SK-N-MC (cell line): Measurements from ENCODE around the gene LARGE1.

Experiments
- DNase-seq: peaks from one replicate; pipeline ENCODE4 v3.0.0-alpha.2; 2011; ENCODE audit warnings: low read depth, low spot score
- H3K27ac ChIP-seq: fragments of 200-600 bp; sonication (generic); 2 replicates; pipeline ENCODE4 v1.5.1; 2016; ENCODE audit warnings: mixed run types
- H3K36me3 ChIP-seq: fragments of 200-600 bp; sonication (generic); 2 replicates; pipeline ENCODE4 v1.6.1; 2017; ENCODE audit warnings: antibody characterized with exemption, low read length, mixed read lengths; ENCODE audit not compliant: insufficient read depth
- H3K4me3 ChIP-seq: fragments of 200-600 bp; sonication (generic); 2 replicates; pipeline ENCODE4 v1.5.1; 2016
- H3K9ac ChIP-seq: fragments of 200-600 bp; sonication (generic); 2 replicates; pipeline ENCODE4 v1.8.0; 2017; ENCODE audit warnings: mixed run types, mixed read lengths; ENCODE audit not compliant: insufficient read length
- H3K9me3 ChIP-seq: fragments of 200-600 bp; sonication (generic); 2 replicates; pipeline ENCODE4 v1.6.1; 2017; ENCODE audit warnings: low read depth, mild to moderate bottlenecking, antibody characterized with exemption, low read length, moderate library complexity, mixed read lengths
- EZH2 ChIP-seq: fragments of 200-600 bp; sonication (generic); IDR thresholded peaks from one replicate; pipeline ENCODE4 v1.6.1; 2017; ENCODE audit warnings: antibody characterized with exemption
- FOXP2 ChIP-seq: optimal IDR thresholded peaks from 2 replicates; pipeline ENCODE3; 2011; ENCODE audit warnings: mild to moderate bottlenecking, moderate library complexity; ENCODE audit not compliant: insufficient read depth; ENCODE audit errors: extremely low read length, control extremely low read depth
- POLR2AphosphoS5 ChIP-seq: IDR thresholded peaks from 2 replicates; pipeline ENCODE4 v1.6.1; 2012; ENCODE audit warnings: mild to moderate bottlenecking, low read depth, low read length, borderline replicate concordance

LARGE1 gene

DNA sequence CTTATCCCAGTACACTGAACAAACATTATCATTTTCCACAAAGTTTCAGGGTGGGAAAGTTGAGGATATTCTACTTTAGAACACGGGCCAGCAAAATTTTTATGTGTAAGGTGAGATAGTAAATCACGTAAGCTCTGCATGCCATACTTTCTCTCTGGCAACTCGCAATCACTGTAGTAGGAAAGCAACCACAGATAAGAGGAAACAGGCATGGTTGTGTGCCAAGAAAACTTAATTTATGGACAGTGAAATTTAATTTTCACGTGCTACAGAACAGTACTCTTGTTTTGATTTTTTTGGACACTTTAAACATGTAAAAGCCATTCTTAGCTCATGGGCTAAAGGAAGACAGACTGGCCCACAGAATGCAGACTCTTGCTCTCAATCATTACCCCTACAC, 82.5 kb downstream of the LARGE1 start:
- no peak overlapping the region for H3K27ac ChIP-seq
- no peaks in the 10 kb centered on the region for H3K36me3 ChIP-seq
- H3K4me3 ChIP-seq: no peak overlapping the region
- no peak for TF ChIP-seq POLR2AphosphoS5
- no peak for TF ChIP-seq FOXP2
- no peak for TF ChIP-seq EZH2
- H3K9me3 ChIP-seq: no peaks in the 10 kb centered on the region
- H3K9ac ChIP-seq: no peak overlapping the region
- no peak for DNase-seq

GRCh38 chr22:33835265-33835664, 85.0 kb downstream of the LARGE1 start:
- H3K4me3 ChIP-seq: no peak overlapping the region
- no peak for TF ChIP-seq FOXP2
- TF ChIP-seq EZH2: no peak
- H3K9me3 ChIP-seq: no peaks in the 10 kb centered on the region
- no peak overlapping the region for H3K9ac ChIP-seq
- DNase-seq: no peak
- no peak overlapping the region for H3K27ac ChIP-seq
- H3K36me3 ChIP-seq: no peaks in the 10 kb centered on the region

DNA sequence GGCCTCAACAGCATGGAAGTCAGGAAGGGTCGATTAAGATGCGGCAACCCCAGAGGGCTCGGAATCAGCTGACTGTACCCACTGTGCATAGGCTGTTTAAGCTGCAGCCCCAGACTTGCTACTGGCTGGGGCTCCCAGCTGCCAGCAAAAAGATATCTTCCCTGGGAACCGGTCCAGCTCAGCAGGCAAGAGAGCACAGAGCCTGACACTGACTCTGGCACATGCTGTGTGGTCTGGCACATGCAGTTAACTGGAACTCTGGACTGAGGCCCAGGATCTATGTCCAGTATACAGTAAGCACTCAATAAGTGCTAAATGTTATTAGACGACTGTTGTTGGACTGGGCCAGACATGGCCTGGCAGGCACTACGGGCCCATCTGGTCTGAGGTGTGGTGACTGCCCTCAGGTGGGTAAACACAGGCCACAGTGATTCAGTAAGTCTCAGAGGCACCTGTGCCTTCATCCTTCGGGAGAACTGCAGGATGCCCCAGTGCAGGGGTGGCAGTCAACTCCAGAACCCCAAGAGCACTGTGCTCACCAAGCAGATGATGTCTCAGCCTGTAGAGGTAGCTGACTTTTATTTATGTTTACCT, 87.6 kb downstream of the LARGE1 start:
- Histone ChIP-seq H3K36me3 (no peaks in the 10 kb centered on the region), H3K4me3 (no peak overlapping the region), H3K27ac (no peak overlapping the region), H3K9ac (no peak overlapping the region), H3K9me3 (no peaks in the 10 kb centered on the region)
- DNase-seq: no peak
- TF ChIP-seq FOXP2 (no peak), EZH2 (no peak), POLR2AphosphoS5 (no peak)

DNA sequence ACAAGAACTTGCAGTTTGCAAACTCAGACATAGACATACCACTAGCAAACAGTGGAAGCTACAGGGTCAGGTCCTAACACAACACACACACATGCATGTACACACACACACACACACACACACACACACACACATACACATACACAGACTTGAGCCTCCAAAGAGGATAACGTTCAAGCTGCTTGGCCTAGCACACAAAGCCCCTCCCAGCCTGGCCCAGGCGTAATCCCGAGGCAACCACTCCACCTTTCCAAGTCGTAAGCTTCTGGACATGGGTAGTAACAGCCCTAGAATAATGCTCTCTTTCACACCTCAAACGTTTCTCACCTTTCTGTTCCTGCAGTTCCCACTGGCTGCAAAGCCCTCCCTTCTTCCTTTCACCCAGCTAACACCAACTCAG, 88.6 kb downstream of the LARGE1 start:
- Histone ChIP-seq H3K9ac (no peak overlapping the region), H3K9me3 (no peaks in the 10 kb centered on the region), H3K36me3 (no peaks in the 10 kb centered on the region), H3K27ac (no peak overlapping the region), H3K4me3 (no peak overlapping the region)
- no peak for DNase-seq
- TF ChIP-seq FOXP2 (no peak), POLR2AphosphoS5 (no peak), EZH2 (no peak)

DNA sequence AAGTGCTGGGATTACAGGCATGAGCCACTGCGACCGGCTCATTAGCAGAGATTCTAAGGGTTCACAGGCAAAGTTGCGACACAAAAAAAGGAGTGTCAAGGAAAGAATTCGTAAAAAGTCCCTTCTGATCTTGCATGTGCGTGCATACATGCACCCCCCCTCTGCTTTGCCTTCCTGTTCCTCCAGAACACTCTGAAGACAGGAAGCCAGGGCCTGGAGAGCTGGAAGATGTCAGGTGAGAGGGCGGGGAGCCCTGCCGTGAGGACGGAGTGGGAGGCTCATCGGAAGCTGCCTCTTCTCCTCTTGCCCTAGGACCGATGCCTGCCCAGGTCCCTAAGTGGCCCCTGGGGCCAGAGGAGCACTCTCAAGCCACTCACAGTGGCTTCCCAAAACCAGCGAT, 89.1 kb downstream of the LARGE1 start:
- no peak overlapping the region for H3K9ac ChIP-seq
- no peaks in the 10 kb centered on the region for H3K36me3 ChIP-seq
- H3K4me3 ChIP-seq: no peak overlapping the region
- DNase-seq: no peak
- H3K27ac ChIP-seq: no peak overlapping the region
- H3K9me3 ChIP-seq: no peaks in the 10 kb centered on the region
- no peak for TF ChIP-seq POLR2AphosphoS5
- no peak for TF ChIP-seq FOXP2
- no peak for TF ChIP-seq EZH2

DNA sequence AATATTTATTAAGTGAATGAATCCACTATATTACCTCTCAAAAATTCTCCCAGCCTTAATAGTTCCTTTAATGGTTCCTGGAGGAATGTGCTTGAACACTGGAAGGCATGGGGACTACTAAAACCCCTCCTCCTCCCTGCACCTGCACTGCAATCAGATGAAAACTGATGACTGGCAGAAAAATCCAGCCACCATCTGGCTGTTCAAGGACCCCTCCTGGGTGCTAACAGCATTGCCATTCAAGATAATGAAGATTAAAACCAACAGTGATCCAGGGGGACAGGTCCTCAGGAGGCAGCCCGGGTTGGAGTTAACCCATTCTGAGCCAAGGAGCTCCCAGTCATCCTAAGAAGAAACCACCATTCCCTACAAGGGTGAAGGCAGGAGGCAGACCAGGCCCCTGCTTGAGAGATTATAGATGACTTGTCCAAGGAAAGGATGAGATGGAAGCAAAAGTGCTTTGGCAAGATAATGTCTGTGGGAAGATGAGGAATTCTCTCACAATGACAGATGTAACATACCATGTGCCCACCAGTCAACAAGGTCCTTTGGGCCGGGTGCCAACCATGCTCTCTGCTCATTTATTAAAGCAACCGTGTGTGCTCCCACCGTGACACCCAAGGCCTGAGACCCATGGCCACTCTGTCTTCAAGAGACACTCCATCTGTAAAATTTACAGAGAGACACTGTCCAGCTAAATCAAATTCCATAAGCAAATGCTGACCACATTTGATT, 90.6 kb downstream of the LARGE1 start:
- H3K27ac ChIP-seq: no peak overlapping the region
- DNase-seq: no peak
- H3K9me3 ChIP-seq: no peaks in the 10 kb centered on the region
- no peak overlapping the region for H3K4me3 ChIP-seq
- no peaks in the 10 kb centered on the region for H3K36me3 ChIP-seq
- no peak overlapping the region for H3K9ac ChIP-seq
- no peak for TF ChIP-seq FOXP2
- no peak for TF ChIP-seq EZH2
- TF ChIP-seq POLR2AphosphoS5: no peak

- DNase-seq: no peak
- TF ChIP-seq EZH2: no peak
- TF ChIP-seq POLR2AphosphoS5: no peak
- no peak for TF ChIP-seq FOXP2
- H3K9me3 ChIP-seq: no peaks in the 10 kb centered on the region
- H3K4me3 ChIP-seq: no peak overlapping the region
- H3K36me3 ChIP-seq: no peaks in the 10 kb centered on the region
- no peak overlapping the region for H3K9ac ChIP-seq
- H3K27ac ChIP-seq: no peak overlapping the region
Observed at GRCh38 chr22:33828302-33828701, 92.0 kb downstream of the LARGE1 start.

DNA sequence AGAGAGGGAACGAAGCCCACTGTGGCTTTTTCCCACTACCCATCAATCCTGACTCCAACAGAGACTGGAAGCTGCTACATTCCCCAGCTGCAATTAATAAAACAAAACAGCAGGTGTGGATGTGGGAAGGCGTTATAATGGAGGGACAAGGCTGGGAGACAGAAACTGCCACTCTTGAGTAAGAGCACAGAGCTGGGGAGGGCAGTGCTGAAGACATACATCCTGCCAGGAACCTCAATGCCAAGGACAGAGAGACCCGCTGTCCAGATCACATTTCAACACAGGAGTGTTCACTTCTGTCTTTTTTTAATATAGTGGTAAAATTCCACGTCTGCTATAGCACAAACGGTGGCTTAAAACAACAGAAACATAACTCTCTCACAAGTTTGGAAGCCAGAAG, 94.5 kb downstream of the LARGE1 start:
- Histone ChIP-seq H3K27ac (no peak overlapping the region), H3K9ac (no peak overlapping the region), H3K4me3 (no peak overlapping the region), H3K9me3 (no peaks in the 10 kb centered on the region), H3K36me3 (no peaks in the 10 kb centered on the region)
- no peak for DNase-seq
- TF ChIP-seq EZH2 (no peak), POLR2AphosphoS5 (no peak), FOXP2 (no peak)

DNA sequence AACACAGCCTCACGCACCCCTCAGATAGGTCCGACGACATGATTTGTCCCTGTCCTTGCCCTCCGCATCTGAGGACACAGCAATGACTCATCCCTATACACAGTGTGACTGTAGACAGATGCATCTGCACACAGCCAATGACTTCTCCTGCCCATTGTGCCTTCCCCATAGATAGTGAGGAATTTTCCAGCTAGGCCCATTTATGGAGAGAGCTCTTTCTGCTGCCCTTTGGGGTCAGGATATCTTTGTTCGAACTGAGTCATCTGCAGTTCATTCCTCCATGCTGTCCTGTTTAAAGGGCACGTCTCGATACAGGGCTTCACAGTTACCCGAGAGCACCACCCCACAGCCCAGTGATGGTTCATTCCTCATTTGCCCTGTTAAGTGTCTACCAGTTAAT, 96.7 kb downstream of the LARGE1 start:
- no peak for DNase-seq
- Histone ChIP-seq H3K27ac (no peak overlapping the region), H3K9me3 (no peaks in the 10 kb centered on the region), H3K4me3 (no peak overlapping the region), H3K9ac (no peak overlapping the region), H3K36me3 (no peaks in the 10 kb centered on the region)
- no peak for TF ChIP-seq EZH2
- no peak for TF ChIP-seq FOXP2
- TF ChIP-seq POLR2AphosphoS5: no peak
